ENCODE data around the gene MEP1B.
"Not testable (repeated sequence)": the region's sequence is repeated elsewhere in the genome, so short reads cannot be mapped to it uniquely, and the experiment has no call there.

The MEP1B gene

GRCh38 chr18:32175265-32175664, 14.6 kb upstream of the MEP1B start:
- Histone ChIP-seq H3K27me3 (ENCODE audit: control insufficient read depth in 1 of 2, insufficient read depth in 2 of 2, low read length in 2 of 2) (no peaks in the 10 kb centered on the region), H3K27ac (ENCODE audit: low read depth, low read length) (no peak overlapping the region), H3K36me3 (ENCODE audit: insufficient read depth, low read length) (no peaks in the 10 kb centered on the region), H3K9me3 (ENCODE audit: low read length) (no peaks in the 10 kb centered on the region), H3K4me1 (ENCODE audit: insufficient read depth, low read length) (no peaks in the 10 kb centered on the region), H3K4me3 (ENCODE audit: low read depth in 1 of 2, low read length in 2 of 2) (no peak overlapping the region), H3K9ac (ENCODE audit: low read length) (no peak overlapping the region)

- not testable (repeated sequence) for H3K4me3 ChIP-seq (ENCODE audit: low read depth in 1 of 2, low read length in 2 of 2); H3K9me3 ChIP-seq (ENCODE audit: low read length); H3K9ac ChIP-seq (ENCODE audit: low read length); H3K27me3 ChIP-seq (ENCODE audit: control insufficient read depth in 1 of 2, insufficient read depth in 2 of 2, low read length in 2 of 2); H3K4me1 ChIP-seq (ENCODE audit: insufficient read depth, low read length); H3K36me3 ChIP-seq (ENCODE audit: insufficient read depth, low read length); H3K27ac ChIP-seq (ENCODE audit: low read depth, low read length)
Measured at GRCh38 chr18:32176745-32177144, 13.1 kb upstream of the MEP1B start.

GRCh38 chr18:32177530-32177929, 12.3 kb upstream of the MEP1B start:
- Histone ChIP-seq H3K27me3 (ENCODE audit: control insufficient read depth in 1 of 2, insufficient read depth in 2 of 2, low read length in 2 of 2) (no peaks in the 10 kb centered on the region), H3K9me3 (ENCODE audit: low read length) (no peaks in the 10 kb centered on the region), H3K36me3 (ENCODE audit: insufficient read depth, low read length) (no peaks in the 10 kb centered on the region), H3K4me3 (ENCODE audit: low read depth in 1 of 2, low read length in 2 of 2) (no peak overlapping the region), H3K4me1 (ENCODE audit: insufficient read depth, low read length) (no peaks in the 10 kb centered on the region), H3K27ac (ENCODE audit: low read depth, low read length) (no peak overlapping the region), H3K9ac (ENCODE audit: low read length) (no peak overlapping the region)

GRCh38 chr18:32183503-32183902, 6.3 kb upstream of the MEP1B start:
- H3K36me3 ChIP-seq (ENCODE audit: insufficient read depth, low read length) = no peaks in the 10 kb centered on the region
- H3K4me3 ChIP-seq (ENCODE audit: low read depth in 1 of 2, low read length in 2 of 2) = no peak overlapping the region
- no peaks in the 10 kb centered on the region for H3K9me3 ChIP-seq (ENCODE audit: low read length)
- H3K9ac ChIP-seq (ENCODE audit: low read length) = no peak overlapping the region
- no peaks in the 10 kb centered on the region for H3K4me1 ChIP-seq (ENCODE audit: insufficient read depth, low read length)
- no peaks in the 10 kb centered on the region for H3K27me3 ChIP-seq (ENCODE audit: control insufficient read depth in 1 of 2, insufficient read depth in 2 of 2, low read length in 2 of 2)
- no peak overlapping the region for H3K27ac ChIP-seq (ENCODE audit: low read depth, low read length)

GRCh38 chr18:32190209-32190608, 370 bp downstream of the MEP1B start:
- no peak overlapping the region for H3K4me3 ChIP-seq (ENCODE audit: low read depth in 1 of 2, low read length in 2 of 2)

GRCh38 chr18:32195881-32196815, 6.3 kb downstream of the MEP1B start:
- H3K27me3 ChIP-seq (ENCODE audit: control insufficient read depth in 1 of 2, insufficient read depth in 2 of 2, low read length in 2 of 2) = no peaks in the 10 kb centered on the region
- no peak overlapping the region for H3K4me3 ChIP-seq (ENCODE audit: low read depth in 1 of 2, low read length in 2 of 2)
- H3K4me1 ChIP-seq (ENCODE audit: insufficient read depth, low read length) = no peaks in the 10 kb centered on the region
- no peaks in the 10 kb centered on the region for H3K9me3 ChIP-seq (ENCODE audit: low read length)
- no peaks in the 10 kb centered on the region for H3K36me3 ChIP-seq (ENCODE audit: insufficient read depth, low read length)
- no peak overlapping the region for H3K27ac ChIP-seq (ENCODE audit: low read depth, low read length)
- H3K9ac ChIP-seq (ENCODE audit: low read length) = no peak overlapping the region

More at GRCh38 chr18:32190209-32190608, 370 bp downstream of the MEP1B start:
- Histone ChIP-seq H3K9ac (ENCODE audit: low read length) (no peak overlapping the region), H3K27ac (ENCODE audit: low read depth, low read length) (no peak overlapping the region), H3K9me3 (ENCODE audit: low read length) (no peaks in the 10 kb centered on the region), H3K36me3 (ENCODE audit: insufficient read depth, low read length) (no peaks in the 10 kb centered on the region), H3K27me3 (ENCODE audit: control insufficient read depth in 1 of 2, insufficient read depth in 2 of 2, low read length in 2 of 2) (no peaks in the 10 kb centered on the region), H3K4me1 (ENCODE audit: insufficient read depth, low read length) (no peaks in the 10 kb centered on the region)

GRCh38 chr18:32200766-32201165, 10.9 kb downstream of the MEP1B start:
- H3K9me3 ChIP-seq (ENCODE audit: low read length) = no peaks in the 10 kb centered on the region
- H3K4me3 ChIP-seq (ENCODE audit: low read depth in 1 of 2, low read length in 2 of 2) = no peak overlapping the region
- no peaks in the 10 kb centered on the region for H3K36me3 ChIP-seq (ENCODE audit: insufficient read depth, low read length)
- no peak overlapping the region for H3K27ac ChIP-seq (ENCODE audit: low read depth, low read length)
- no peak overlapping the region for H3K9ac ChIP-seq (ENCODE audit: low read length)
- H3K4me1 ChIP-seq (ENCODE audit: insufficient read depth, low read length) = no peaks in the 10 kb centered on the region
- H3K27me3 ChIP-seq (ENCODE audit: control insufficient read depth in 1 of 2, insufficient read depth in 2 of 2, low read length in 2 of 2) = no peaks in the 10 kb centered on the region

- H3K36me3 ChIP-seq (ENCODE audit: insufficient read depth, low read length) = no peaks in the 10 kb centered on the region
- H3K4me3 ChIP-seq (ENCODE audit: low read depth in 1 of 2, low read length in 2 of 2) = no peak overlapping the region
- H3K27ac ChIP-seq (ENCODE audit: low read depth, low read length) = no peak overlapping the region
- H3K27me3 ChIP-seq (ENCODE audit: control insufficient read depth in 1 of 2, insufficient read depth in 2 of 2, low read length in 2 of 2) = no peaks in the 10 kb centered on the region
- H3K9ac ChIP-seq (ENCODE audit: low read length) = no peak overlapping the region
- no peaks in the 10 kb centered on the region for H3K4me1 ChIP-seq (ENCODE audit: insufficient read depth, low read length)
- H3K9me3 ChIP-seq (ENCODE audit: low read length) = no peaks in the 10 kb centered on the region
Measured at GRCh38 chr18:32201948-32202672, 12.3 kb downstream of the MEP1B start.

GRCh38 chr18:32208023-32208422, 18.2 kb downstream of the MEP1B start:
- no peaks in the 10 kb centered on the region for H3K9me3 ChIP-seq (ENCODE audit: low read length)
- no peak overlapping the region for H3K27ac ChIP-seq (ENCODE audit: low read depth, low read length)
- H3K4me3 ChIP-seq (ENCODE audit: low read depth in 1 of 2, low read length in 2 of 2) = no peak overlapping the region
- H3K36me3 ChIP-seq (ENCODE audit: insufficient read depth, low read length) = no peaks in the 10 kb centered on the region
- no peak overlapping the region for H3K9ac ChIP-seq (ENCODE audit: low read length)
- no peaks in the 10 kb centered on the region for H3K27me3 ChIP-seq (ENCODE audit: control insufficient read depth in 1 of 2, insufficient read depth in 2 of 2, low read length in 2 of 2)
- H3K4me1 ChIP-seq (ENCODE audit: insufficient read depth, low read length) = no peaks in the 10 kb centered on the region

- Histone ChIP-seq H3K4me1 (ENCODE audit: insufficient read depth, low read length) (no peaks in the 10 kb centered on the region), H3K9me3 (ENCODE audit: low read length) (no peaks in the 10 kb centered on the region), H3K9ac (ENCODE audit: low read length) (no peak overlapping the region), H3K4me3 (ENCODE audit: low read depth in 1 of 2, low read length in 2 of 2) (no peak overlapping the region), H3K36me3 (ENCODE audit: insufficient read depth, low read length) (no peaks in the 10 kb centered on the region), H3K27me3 (ENCODE audit: control insufficient read depth in 1 of 2, insufficient read depth in 2 of 2, low read length in 2 of 2) (no peaks in the 10 kb centered on the region), H3K27ac (ENCODE audit: low read depth, low read length) (no peak overlapping the region)
Measured at GRCh38 chr18:32208577-32208976, 18.7 kb downstream of the MEP1B start.

- H3K36me3 ChIP-seq (ENCODE audit: insufficient read depth, low read length) = no peaks in the 10 kb centered on the region
- H3K27ac ChIP-seq (ENCODE audit: low read depth, low read length) = no peak overlapping the region
- H3K4me1 ChIP-seq (ENCODE audit: insufficient read depth, low read length) = no peaks in the 10 kb centered on the region
- no peaks in the 10 kb centered on the region for H3K27me3 ChIP-seq (ENCODE audit: control insufficient read depth in 1 of 2, insufficient read depth in 2 of 2, low read length in 2 of 2)
- no peak overlapping the region for H3K9ac ChIP-seq (ENCODE audit: low read length)
- H3K4me3 ChIP-seq (ENCODE audit: low read depth in 1 of 2, low read length in 2 of 2) = no peak overlapping the region
- no peaks in the 10 kb centered on the region for H3K9me3 ChIP-seq (ENCODE audit: low read length)
Measured at GRCh38 chr18:32209685-32210445, 20.0 kb downstream of the MEP1B start.

All from muscle layer of colon (tissue), 2 donors.